ENCODE measurements around the gene ELMO1.

- TF ChIP-seq EZH2 (IDR thresholded peaks at IDR 0.05; ENCODE audit: borderline replicate concordance, low read depth, low read length, severe bottlenecking), result no peak
- no peak for TF ChIP-seq CTCF (IDR thresholded peaks at IDR 0.05; ENCODE audit: borderline replicate concordance, extremely low read depth, low read length, poor library complexity, severe bottlenecking)
Observed at GRCh38 chr7:37007691-37008090, 441.0 kb downstream of the ELMO1 start.

Data from DND-41 (cell line).